Natural killer cell (primary cell): Measurements from ENCODE around the gene TTC39B. TPM values are rescaled to one million over a fixed set of nuclear protein-coding genes. Genes with fewer than 3 reads are reported as not detected.

Experiments used
- ATAC-seq, 3 donors: fragments of 150-1000 bp in 2 of 3; fragments of 200-7000 bp in 1 of 3; cut with Tn5 transposase; 1 replicate in 1 of 3; 2 replicates in 2 of 3; pipeline ENCODE4 v1.10.0; 2021; ENCODE audit warnings: mild to moderate bottlenecking in 2 of 3, moderate library complexity in 2 of 3
- DNase-seq, 2 donors: peaks; one replicate each; pipeline versions ENCODE4 v3.0.0 to v3.0.0-alpha.2; 2013 to 2021; ENCODE audit warnings: mixed read lengths in 1 of 2
- H3K27ac ChIP-seq: one replicate; pipeline ENCODE4 v1.5.1; 2013; ENCODE audit warnings: mild to moderate bottlenecking, low read length
- H3K27me3 ChIP-seq: one replicate; pipeline ENCODE4 v1.6.1; 2013; ENCODE audit warnings: low read length; ENCODE audit not compliant: control insufficient read depth, insufficient read depth
- H3K36me3 ChIP-seq: one replicate; pipeline ENCODE4 v1.6.1; 2013; ENCODE audit warnings: low read length; ENCODE audit not compliant: control insufficient read depth, insufficient read depth
- H3K4me1 ChIP-seq: one replicate; pipeline ENCODE4 v1.6.1; 2013; ENCODE audit warnings: low read length; ENCODE audit not compliant: control insufficient read depth, insufficient read depth
- H3K4me3 ChIP-seq: one replicate; pipeline ENCODE4 v1.5.1; 2013; ENCODE audit warnings: low read length
- H3K9me3 ChIP-seq: one replicate; pipeline ENCODE4 v1.6.1; 2013; ENCODE audit warnings: low read length; ENCODE audit not compliant: control insufficient read depth, insufficient read depth
- H3K27ac Mint-ChIP-seq, 2 donors: one replicate each; pipeline ENCODE4 v1.8.0; 2022; ENCODE audit warnings: mild to moderate bottlenecking in 2 of 2, mixed read lengths in 2 of 2, moderate library complexity in 1 of 2
- H3K27me3 Mint-ChIP-seq, 2 donors: one replicate each; pipeline ENCODE4 v1.8.0; 2022; ENCODE audit warnings: low read depth in 2 of 2, mixed read lengths in 2 of 2
- H3K36me3 Mint-ChIP-seq: one replicate; pipeline ENCODE4 v1.8.0; 2022; ENCODE audit warnings: mixed read lengths
- H3K4me1 Mint-ChIP-seq, 2 donors: one replicate each; pipeline ENCODE4 v1.8.0; 2022; ENCODE audit warnings: mixed read lengths in 2 of 2
- H3K4me3 Mint-ChIP-seq: one replicate; pipeline ENCODE4 v1.8.0; 2022; ENCODE audit warnings: mild to moderate bottlenecking, moderate library complexity, mixed read lengths
- H3K9me3 Mint-ChIP-seq, 2 donors: one replicate each; pipeline ENCODE4 v1.8.0; 2022; ENCODE audit warnings: mixed read lengths in 2 of 2
- WGBS: methylation state at CpG from one replicate; pipeline ENCODE4 v1.1.7; 2013; ENCODE audit warnings: missing lambda C conversion rate; ENCODE audit not compliant: insufficient coverage; 5-methylcytosine and 5-hydroxymethylcytosine counted together
- intact Hi-C: fragments of 100-400 bp; cut with micrococcal nuclease; formaldehyde crosslinking; loops from one replicate; pipeline ENCODE4 v1.14.2; 2022
- total RNA-seq, 4 donors: library from RNA; stranded (reverse); fragments of 120-200 nt in 1 of 4; gene quantifications; one replicate each; pipeline versions ENCODE4 v1.2.3 to v1.2.4, GENCODE V29; 2013 to 2022
- TF ChIP-seq, protein P1 (sequence below): fragments of 200-600 bp; IDR thresholded peaks from one replicate; pipeline ENCODE4 v1.8.0; 2022; ENCODE audit warnings: antibody characterized with exemption

The TTC39B gene
- total RNA-seq, 3 donors from 2014 or later (not counting 1 experiment from before 2014, with no cell fraction given) = 51.2 to 65.1 (median 54.2) TPM

DNA sequence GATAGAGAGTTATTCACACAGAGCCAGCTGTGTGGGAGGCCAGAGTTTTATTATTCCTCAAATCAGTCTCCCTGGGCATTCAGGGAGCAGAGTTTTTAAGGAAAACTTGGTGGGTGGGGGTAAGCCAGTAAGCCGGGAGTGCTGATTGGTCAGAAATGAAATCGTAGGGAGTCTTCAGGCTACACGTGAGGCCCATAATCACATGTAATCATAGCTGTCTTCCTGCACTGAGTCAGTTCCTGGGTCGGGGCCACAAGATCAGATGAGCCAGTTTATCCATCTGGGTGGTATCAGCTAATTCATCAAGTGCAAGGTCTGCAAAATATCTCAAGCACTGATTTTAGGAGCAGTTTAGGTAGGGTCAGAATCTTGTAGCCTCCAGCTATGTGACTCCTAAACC, 10.8 kb upstream of the TTC39B start:
- intact Hi-C loops = no loop called here
- H3K4me3 ChIP-seq = no peak overlapping the region
- H3K4me1 Mint-ChIP-seq = no peaks in the 10 kb centered on the region
- ATAC-seq (no peak), DNase-seq (no peak)
- no peaks in the 10 kb centered on the region for H3K4me1 ChIP-seq
- no peaks in the 10 kb centered on the region for H3K9me3 Mint-ChIP-seq
- no peaks in the 10 kb centered on the region for H3K36me3 ChIP-seq
- H3K9me3 ChIP-seq = no peaks in the 10 kb centered on the region
- 78% methylated on average over 4 of the region's 4 CpGs for WGBS
- no peak overlapping the region for H3K27ac ChIP-seq
- TF ChIP-seq, protein P1, sequence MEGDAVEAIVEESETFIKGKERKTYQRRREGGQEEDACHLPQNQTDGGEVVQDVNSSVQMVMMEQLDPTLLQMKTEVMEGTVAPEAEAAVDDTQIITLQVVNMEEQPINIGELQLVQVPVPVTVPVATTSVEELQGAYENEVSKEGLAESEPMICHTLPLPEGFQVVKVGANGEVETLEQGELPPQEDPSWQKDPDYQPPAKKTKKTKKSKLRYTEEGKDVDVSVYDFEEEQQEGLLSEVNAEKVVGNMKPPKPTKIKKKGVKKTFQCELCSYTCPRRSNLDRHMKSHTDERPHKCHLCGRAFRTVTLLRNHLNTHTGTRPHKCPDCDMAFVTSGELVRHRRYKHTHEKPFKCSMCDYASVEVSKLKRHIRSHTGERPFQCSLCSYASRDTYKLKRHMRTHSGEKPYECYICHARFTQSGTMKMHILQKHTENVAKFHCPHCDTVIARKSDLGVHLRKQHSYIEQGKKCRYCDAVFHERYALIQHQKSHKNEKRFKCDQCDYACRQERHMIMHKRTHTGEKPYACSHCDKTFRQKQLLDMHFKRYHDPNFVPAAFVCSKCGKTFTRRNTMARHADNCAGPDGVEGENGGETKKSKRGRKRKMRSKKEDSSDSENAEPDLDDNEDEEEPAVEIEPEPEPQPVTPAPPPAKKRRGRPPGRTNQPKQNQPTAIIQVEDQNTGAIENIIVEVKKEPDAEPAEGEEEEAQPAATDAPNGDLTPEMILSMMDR = no peak
- H3K27me3 Mint-ChIP-seq = no peaks in the 10 kb centered on the region
- H3K27ac Mint-ChIP-seq = no peak overlapping the region
- H3K36me3 Mint-ChIP-seq = peaks cover 5% of the 10 kb centered on the region
- H3K4me3 Mint-ChIP-seq = no peak overlapping the region
- H3K27me3 ChIP-seq = no peaks in the 10 kb centered on the region

DNA sequence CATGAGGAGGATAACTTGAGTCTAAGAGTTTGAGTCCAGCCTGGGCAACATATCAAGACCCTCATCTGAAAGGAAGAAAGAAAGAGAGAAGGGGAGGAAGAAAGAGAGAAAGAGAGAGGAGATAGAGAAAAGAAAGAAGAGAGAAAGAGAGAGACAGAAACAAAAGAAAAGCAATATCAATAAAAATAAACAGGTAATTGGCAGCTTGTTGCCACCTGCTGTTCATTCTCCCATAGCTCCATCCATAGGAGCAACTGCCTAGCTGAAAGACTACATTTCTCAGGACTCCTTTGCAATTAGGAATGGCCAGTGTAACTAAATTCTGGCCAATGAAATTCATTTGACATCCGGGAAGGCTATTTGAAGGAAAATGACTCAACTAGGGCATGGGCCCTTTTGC, 4.6 kb upstream of the TTC39B start:
- H3K4me3 Mint-ChIP-seq = no peak overlapping the region
- peak in 1 of 2 donors; percentile 37 for DNase-seq
- no peaks in the 10 kb centered on the region for H3K27me3 ChIP-seq
- no peak overlapping the region for H3K27ac ChIP-seq
- no peaks in the 10 kb centered on the region for H3K9me3 ChIP-seq
- ATAC-seq = no peak
- 100% methylated on average over 1 of the region's 1 CpG for WGBS
- no peaks in the 10 kb centered on the region for H3K9me3 Mint-ChIP-seq
- H3K27ac Mint-ChIP-seq = no peak overlapping the region
- no peaks in the 10 kb centered on the region for H3K27me3 Mint-ChIP-seq
- peaks cover 4% of the 10 kb centered on the region for H3K4me1 ChIP-seq
- no peaks in the 10 kb centered on the region for H3K36me3 Mint-ChIP-seq
- intact Hi-C loops = no loop called here
- TF ChIP-seq, protein P1 = no peak
- no peaks in the 10 kb centered on the region for H3K36me3 ChIP-seq
- no peak overlapping the region for H3K4me3 ChIP-seq
- H3K4me1 Mint-ChIP-seq = peaks cover 21 to 25% of the 10 kb centered on the region in 2 donors

DNA sequence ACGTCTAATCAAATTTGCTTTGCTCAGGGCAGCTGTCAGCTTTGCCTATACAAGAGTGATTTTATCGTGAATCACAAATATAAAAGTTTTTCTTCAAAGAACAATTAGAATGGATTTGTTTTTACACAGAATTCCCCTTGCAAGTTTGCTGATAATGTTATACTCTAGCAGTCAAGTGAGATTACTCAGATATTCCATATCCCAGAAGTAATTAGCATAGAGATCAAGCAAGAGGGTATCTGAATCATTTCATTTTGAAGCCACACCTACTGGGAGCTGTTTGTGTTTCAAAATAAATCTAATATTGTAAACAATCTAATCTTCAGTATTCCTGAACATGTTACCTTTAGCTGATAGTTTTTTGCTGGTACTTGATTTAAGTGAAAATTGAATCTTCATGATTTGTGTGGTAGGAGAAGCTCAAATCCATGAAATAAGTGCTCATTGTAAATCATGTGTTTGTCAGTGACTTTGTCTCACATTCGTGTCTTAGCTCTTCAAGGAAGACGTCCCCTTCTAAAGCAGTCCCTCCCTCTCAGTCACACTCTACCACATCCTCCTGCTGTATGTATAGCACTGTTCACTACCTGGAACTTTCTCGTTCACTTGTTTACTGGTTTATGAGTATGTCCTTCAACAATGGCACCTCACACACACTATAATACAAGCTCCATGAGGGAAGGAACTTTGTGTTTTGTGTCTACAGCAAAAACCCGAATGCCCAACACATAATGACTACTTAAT, 3.3 kb upstream of the TTC39B start:
- ATAC-seq = peak; percentile 22 to 45 (median 34)
- Mint-ChIP-seq H3K4me3 (peak overlapping the region; percentile 50), H3K9me3 (no peaks in the 10 kb centered on the region), H3K27me3 (no peaks in the 10 kb centered on the region), H3K4me1 (peaks cover 34 to 38% of the 10 kb centered on the region in 2 donors), H3K27ac (peak overlapping the region; percentile 75 to 84), H3K36me3 (no peaks in the 10 kb centered on the region)
- TF ChIP-seq, protein P1 = no peak
- intact Hi-C loops = no loop called here
- no peaks in the 10 kb centered on the region for H3K27me3 ChIP-seq
- H3K27ac ChIP-seq = no peak overlapping the region
- peak in 1 of 2 donors; percentile 67 for DNase-seq
- H3K4me3 ChIP-seq = no peak overlapping the region
- WGBS = 41% methylated on average over 4 of the region's 6 CpGs
- H3K9me3 ChIP-seq = no peaks in the 10 kb centered on the region
- H3K4me1 ChIP-seq = peaks cover 16% of the 10 kb centered on the region
- no peaks in the 10 kb centered on the region for H3K36me3 ChIP-seq

DNA sequence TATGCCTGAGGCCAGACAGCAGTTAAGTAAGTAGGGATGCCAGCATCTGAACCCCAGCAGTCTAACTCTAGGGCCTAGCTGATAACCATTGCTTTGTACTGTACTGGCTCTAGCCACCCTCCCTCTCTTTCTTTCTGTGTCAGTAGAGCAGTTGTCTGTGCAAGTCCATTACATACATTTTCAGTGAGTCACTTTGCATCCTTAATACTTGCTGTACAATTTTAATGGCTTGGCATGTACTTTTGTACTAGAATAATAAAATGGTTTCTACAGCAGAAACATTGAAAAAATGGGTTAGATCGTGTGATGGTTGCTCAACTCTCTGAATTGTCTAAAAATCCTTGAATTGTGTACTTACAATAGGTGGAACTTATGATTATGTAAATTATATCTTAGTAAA, 1.5 kb upstream of the TTC39B start:
- TF ChIP-seq, protein P1 = no peak
- H3K4me3 Mint-ChIP-seq = peak overlapping the region; percentile 97
- Histone ChIP-seq H3K4me1 (peaks cover 16% of the 10 kb centered on the region), H3K36me3 (no peaks in the 10 kb centered on the region), H3K4me3 (no peak overlapping the region), H3K27me3 (no peaks in the 10 kb centered on the region), H3K27ac (no peak overlapping the region), H3K9me3 (no peaks in the 10 kb centered on the region)
- no peaks in the 10 kb centered on the region for H3K9me3 Mint-ChIP-seq
- no peaks in the 10 kb centered on the region for H3K27me3 Mint-ChIP-seq
- intact Hi-C loops = no loop called here
- DNase-seq (no peak), ATAC-seq (no peak)
- peak overlapping the region; percentile 85 to 95 for H3K27ac Mint-ChIP-seq
- peaks cover 48 to 50% of the 10 kb centered on the region in 2 donors for H3K4me1 Mint-ChIP-seq
- no peaks in the 10 kb centered on the region for H3K36me3 Mint-ChIP-seq
- 62% methylated on average over 1 of the region's 1 CpG for WGBS
